Measurements from ENCODE around the gene IL22. TPM values are rescaled to one million over a fixed set of nuclear protein-coding genes. Genes with fewer than 3 reads are reported as not detected.

The IL22 gene
- total RNA-seq, 1 donor from 2014 or later: not detected

GRCh38 chr12:68224613-68225285 lies 28.7 kb downstream of the IL22 start:
- Histone ChIP-seq H3K27ac (ENCODE audit: low read depth, low read length) (no peak overlapping the region), H3K9me3 (ENCODE audit: insufficient read depth, low read depth, low read length) (no peaks in the 10 kb centered on the region), H3K9ac (ENCODE audit: low read length) (no peak overlapping the region), H3K36me3 (ENCODE audit: insufficient read depth, low read length) (no peaks in the 10 kb centered on the region), H3K4me1 (ENCODE audit: insufficient read depth, low read length) (peaks cover 16% of the 10 kb centered on the region), H3K27me3 (ENCODE audit: insufficient read depth, low read length) (no peaks in the 10 kb centered on the region), H2AFZ (ENCODE audit: low read depth, low read length) (no peak overlapping the region), H3K79me2 (ENCODE audit: insufficient read depth, low read length) (no peaks in the 10 kb centered on the region), H3K4me2 (ENCODE audit: low read length) (peak overlapping the region; percentile 31), H3K4me3 (ENCODE audit: insufficient read depth, low read depth, low read length) (no peak overlapping the region), H4K20me1 (ENCODE audit: insufficient read depth, low read length) (no peaks in the 10 kb centered on the region)
- H3K9me3 Mint-ChIP-seq (ENCODE audit: unreplicated experiment): no peaks in the 10 kb centered on the region
- no peaks in the 10 kb centered on the region for H3K36me3 Mint-ChIP-seq (ENCODE audit: low read depth, unreplicated experiment)
- H3K4me1 Mint-ChIP-seq (ENCODE audit: low read depth, unreplicated experiment): peaks cover 6% of the 10 kb centered on the region
- peak; percentile 78 for DNase-seq (ENCODE audit: low read depth)
- peak; percentile 82 for FAIRE-seq
- no peak overlapping the region for H3K4me3 Mint-ChIP-seq (ENCODE audit: unreplicated experiment)
- TF ChIP-seq, protein P1, sequence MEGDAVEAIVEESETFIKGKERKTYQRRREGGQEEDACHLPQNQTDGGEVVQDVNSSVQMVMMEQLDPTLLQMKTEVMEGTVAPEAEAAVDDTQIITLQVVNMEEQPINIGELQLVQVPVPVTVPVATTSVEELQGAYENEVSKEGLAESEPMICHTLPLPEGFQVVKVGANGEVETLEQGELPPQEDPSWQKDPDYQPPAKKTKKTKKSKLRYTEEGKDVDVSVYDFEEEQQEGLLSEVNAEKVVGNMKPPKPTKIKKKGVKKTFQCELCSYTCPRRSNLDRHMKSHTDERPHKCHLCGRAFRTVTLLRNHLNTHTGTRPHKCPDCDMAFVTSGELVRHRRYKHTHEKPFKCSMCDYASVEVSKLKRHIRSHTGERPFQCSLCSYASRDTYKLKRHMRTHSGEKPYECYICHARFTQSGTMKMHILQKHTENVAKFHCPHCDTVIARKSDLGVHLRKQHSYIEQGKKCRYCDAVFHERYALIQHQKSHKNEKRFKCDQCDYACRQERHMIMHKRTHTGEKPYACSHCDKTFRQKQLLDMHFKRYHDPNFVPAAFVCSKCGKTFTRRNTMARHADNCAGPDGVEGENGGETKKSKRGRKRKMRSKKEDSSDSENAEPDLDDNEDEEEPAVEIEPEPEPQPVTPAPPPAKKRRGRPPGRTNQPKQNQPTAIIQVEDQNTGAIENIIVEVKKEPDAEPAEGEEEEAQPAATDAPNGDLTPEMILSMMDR (IDR thresholded peaks at IDR 0.05; ENCODE audit: insufficient read depth, low read depth, low read length): no peak
- no peak for TF ChIP-seq EZH2 (IDR thresholded peaks at IDR 0.05; ENCODE audit: insufficient read depth, low read length)
- no peaks in the 10 kb centered on the region for H3K27me3 Mint-ChIP-seq (ENCODE audit: low read depth, unreplicated experiment)
- H3K27ac Mint-ChIP-seq (ENCODE audit: unreplicated experiment): no peak overlapping the region

- peak overlapping the region; percentile 68 for H3K4me2 ChIP-seq (ENCODE audit: low read length)
- H3K27ac Mint-ChIP-seq (ENCODE audit: unreplicated experiment): no peak overlapping the region
Observed at GRCh38 chr12:68223067-68223747, 30.2 kb downstream of the IL22 start.

More at GRCh38 chr12:68223067-68223747, 30.2 kb downstream of the IL22 start:
- FAIRE-seq (peak; percentile 96), DNase-seq (ENCODE audit: low read depth) (peak; percentile 68)
- Histone ChIP-seq H3K27ac (ENCODE audit: low read depth, low read length) (no peak overlapping the region), H3K9ac (ENCODE audit: low read length) (peak overlapping the region; percentile 8), H2AFZ (ENCODE audit: low read depth, low read length) (peak overlapping the region; percentile 68), H4K20me1 (ENCODE audit: insufficient read depth, low read length) (no peaks in the 10 kb centered on the region), H3K79me2 (ENCODE audit: insufficient read depth, low read length) (no peaks in the 10 kb centered on the region), H3K36me3 (ENCODE audit: insufficient read depth, low read length) (no peaks in the 10 kb centered on the region), H3K27me3 (ENCODE audit: insufficient read depth, low read length) (no peaks in the 10 kb centered on the region), H3K4me3 (ENCODE audit: insufficient read depth, low read depth, low read length) (peak overlapping the region; percentile 23), H3K9me3 (ENCODE audit: insufficient read depth, low read depth, low read length) (no peaks in the 10 kb centered on the region), H3K4me1 (ENCODE audit: insufficient read depth, low read length) (peaks cover 16% of the 10 kb centered on the region)
- Mint-ChIP-seq H3K36me3 (ENCODE audit: low read depth, unreplicated experiment) (no peaks in the 10 kb centered on the region), H3K27me3 (ENCODE audit: low read depth, unreplicated experiment) (no peaks in the 10 kb centered on the region), H3K9me3 (ENCODE audit: unreplicated experiment) (no peaks in the 10 kb centered on the region), H3K4me1 (ENCODE audit: low read depth, unreplicated experiment) (peaks cover 6% of the 10 kb centered on the region), H3K4me3 (ENCODE audit: unreplicated experiment) (no peak overlapping the region)
- TF ChIP-seq, protein P1 (IDR thresholded peaks at IDR 0.05; ENCODE audit: insufficient read depth, low read depth, low read length): peak; percentile 88
- TF ChIP-seq EZH2 (IDR thresholded peaks at IDR 0.05; ENCODE audit: insufficient read depth, low read length): no peak
